Heart right ventricle (tissue), 16 donors: Measurements from ENCODE around the gene MGME1. TPM values are rescaled to one million over a fixed set of nuclear protein-coding genes. Genes with fewer than 3 reads are reported as not detected.
"Not testable (repeated sequence)": the region's sequence is repeated elsewhere in the genome, so short reads cannot be mapped to it uniquely, and the experiment has no call there.

Experiments
- ATAC-seq, 8 donors: fragments of 200-7000 bp; cut with Tn5 transposase; one replicate each; pipeline ENCODE4 v1.9.1; 2020; ENCODE audit warnings: mild to moderate bottlenecking in 8 of 8, moderate library complexity in 8 of 8, moderate number of reproducible peaks in 1 of 8
- DNase-seq, 2 donors: peaks; one replicate each; pipeline ENCODE4 v3.0.0-alpha.2; 2020
- H3K27ac ChIP-seq, 10 donors: fragments of 200-600 bp; sonication (generic) in 2 of 10; one replicate each; pipeline versions ENCODE4 v1.5.0 to v1.8.0; 2020 to 2022; ENCODE audit warnings: mild to moderate bottlenecking in 3 of 10
- H3K27me3 ChIP-seq, 7 donors: fragments of 200-600 bp; one replicate each; pipeline ENCODE4 v1.8.0; 2021 to 2022; ENCODE audit warnings: mild to moderate bottlenecking in 2 of 7
- H3K36me3 ChIP-seq, 9 donors: fragments of 200-600 bp; sonication (generic) in 1 of 9; one replicate each; pipeline versions ENCODE4 v1.5.0 to v1.8.0; 2020 to 2022; ENCODE audit warnings: mild to moderate bottlenecking in 2 of 9
- H3K4me1 ChIP-seq, 9 donors: fragments of 200-600 bp; sonication (generic) in 1 of 9; one replicate each; pipeline versions ENCODE4 v1.5.0 to v1.8.0; 2020 to 2022; ENCODE audit warnings: mild to moderate bottlenecking in 4 of 9
- H3K4me3 ChIP-seq, 10 donors: fragments of 200-600 bp; sonication (generic) in 2 of 10; one replicate each; pipeline versions ENCODE4 v1.5.0 to v1.8.0; 2020 to 2022; ENCODE audit warnings: mild to moderate bottlenecking in 7 of 10, moderate library complexity in 2 of 10
- H3K9me3 ChIP-seq, 11 donors: fragments of 200-600 bp in 10 of 11; sonication (generic) in 2 of 11; one replicate each; pipeline versions ENCODE4 v1.5.0 to v1.8.0; 2013 to 2022; ENCODE audit warnings: mild to moderate bottlenecking in 2 of 11, control low read depth in 1 of 11, moderate library complexity in 1 of 11
- CTCF ChIP-seq, 9 donors: fragments of 200-600 bp; sonication (generic) in 2 of 9; IDR thresholded peaks; one replicate each; pipeline versions ENCODE4 v1.5.0 to v1.8.0; 2021 to 2022; ENCODE audit warnings: antibody characterized with exemption in 9 of 9, mild to moderate bottlenecking in 5 of 9, moderate library complexity in 1 of 9
- WGBS, 2 donors: extraction: QIAGEN DNeasy Blood & Tissue Kit; methylation state at CpG; one replicate each; pipeline ENCODE4 v1.1.7; 2013; ENCODE audit warnings: inconsistent platforms in 1 of 2; 5-methylcytosine and 5-hydroxymethylcytosine counted together
- intact Hi-C, 10 donors: fragments of 100-400 bp; cut with DNase I; formaldehyde crosslinking; loops; one replicate each; pipeline versions ENCODE4 v1.11.1 to v1.14.2; 2022
- polyA plus RNA-seq, 2 donors: library from polyadenylated mRNA; stranded (reverse); fragments of 200-250 nt; gene quantifications; one replicate each; pipeline ENCODE4 v1.2.3, GENCODE V29; 2013
- total RNA-seq, 10 donors: library from RNA; stranded (reverse); fragmentation: NEBNext Ultra II Directional in 3 of 10; extraction: Animal tissue kit (Norgen Biotek cat#: 25700) in 3 of 10; gene quantifications; one replicate each; pipeline versions ENCODE4 v1.2.1 to v1.2.4, GENCODE V29; 2021 to 2023
- donor health status: Arrhythmogenic right ventricular cardiomyopathy.
- donor health status: ischemic (EF 13 %, LVEDD 7.1; RV severe dilation, severe dysfunction).
- donor health status: healthy with polysubstance abuse.
- donor health status: DM: no; HTN: yes; CAD: no.
- donor health status: DM: no; HTN: no; CAD: no.
- donor health status: ischemic (EF 25% LVEDD 6.9; RV normal size, moderate dysfunction).
- donor health status: ischemic (EF 25% LVEDD 5.7; RV mildly dilated, moderate dysfunction).
- donor health status: healthy.
- donor health status: DM: yes; HTN: yes; CAD: no.
- donor health status: Ischemic cardiomyopathy.
- donor health status: ischemic (EF 35%, LVEDD 5.7; RV mildly dilated, moderate dysfunction).
- donor health status: nonischemic (EF 11% LVEDD 7.7; RV severe dilation, severe dysfunction).
- donor health status: DM: yes; HTN: yes; CAD: no.
- donor health status: PGD.
- donor health status: ischemic (EF 29% LVEDD 5.4; RV normal size, mild dysfunction).
- donor health status: nonischemic (EF 23%, LVEDD 6.1; RV moderate dilation, normal function).

The MGME1 gene
- total and polyA plus RNA-seq, 12 donors, result 6.0 to 16.0 (median 12.9) TPM

- intact Hi-C loops, result no loop called here
- H3K4me3 ChIP-seq, result no peak overlapping the region
- peak overlapping the region in 1 of 10 donors; percentile 19 for H3K27ac ChIP-seq
- ATAC-seq, result no peak
- no peak for DNase-seq
- no peak for TF ChIP-seq CTCF (IDR thresholded peaks at IDR 0.05)
- H3K36me3 ChIP-seq, result peaks cover 0 to 59% (median 40%) of the 10 kb centered on the region in 9 donors
- H3K9me3 ChIP-seq, result no peaks in the 10 kb centered on the region
- peaks cover 0 to 57% (median 36%) of the 10 kb centered on the region in 9 donors for H3K4me1 ChIP-seq
- 76 to 78% methylated on average over 8 of the region's 8 CpGs for WGBS, 2 donors
- no peaks in the 10 kb centered on the region for H3K27me3 ChIP-seq
Measured at GRCh38 chr20:17956099-17956685, 12.6 kb upstream of the MGME1 start.

GRCh38 chr20:17957505-17958363 is 11.1 kb upstream of the MGME1 start:
- DNase-seq (no peak), ATAC-seq (no peak)
- no peaks in the 10 kb centered on the region for H3K9me3 ChIP-seq
- 71 to 75% methylated on average over 5 of the region's 5 CpGs for WGBS, 2 donors
- H3K4me1 ChIP-seq, result peaks cover 0 to 72% (median 52%) of the 10 kb centered on the region in 9 donors
- intact Hi-C loops, result no loop called here
- peaks cover 0 to 43% (median 24%) of the 10 kb centered on the region in 9 donors for H3K36me3 ChIP-seq
- no peaks in the 10 kb centered on the region for H3K27me3 ChIP-seq
- H3K4me3 ChIP-seq, result no peak overlapping the region
- H3K27ac ChIP-seq, result peak overlapping the region in 6 of 10 donors; percentile 11 to 97 (median 40)
- TF ChIP-seq CTCF (IDR thresholded peaks at IDR 0.05), result no peak

GRCh38 chr20:17958373-17959256 is 10.2 kb upstream of the MGME1 start:
- DNase-seq (no peak), ATAC-seq (peak in 2 of 8 donors; percentile 15 to 23)
- Histone ChIP-seq H3K27me3 (no peaks in the 10 kb centered on the region), H3K4me1 (peaks cover 0 to 81% (median 60%) of the 10 kb centered on the region in 9 donors), H3K27ac (peak overlapping the region in 8 of 10 donors; percentile 11 to 97 (median 48)), H3K4me3 (no peak overlapping the region), H3K36me3 (peaks cover 0 to 34% (median 17%) of the 10 kb centered on the region in 9 donors), H3K9me3 (no peaks in the 10 kb centered on the region)
- TF ChIP-seq CTCF (IDR thresholded peaks at IDR 0.05), result peak in 6 of 9 donors; percentile 20 to 59 (median 38)
- WGBS, 2 donors, result 31 to 36% methylated on average over 5 of the region's 5 CpGs
- intact Hi-C loops, result no loop called here

- H3K27ac ChIP-seq, result peak overlapping the region in 7 of 10 donors; percentile 31 to 97 (median 51)
Measured at GRCh38 chr20:17959257-17959627, 9.6 kb upstream of the MGME1 start.

GRCh38 chr20:17960400-17960885 is 8.4 kb upstream of the MGME1 start:
- WGBS, 2 donors, result 92 to 95% methylated on average over 16 of the region's 16 CpGs
- intact Hi-C loops, result loop anchor here in 1 of 10 donors (10.0 kb wide), 1 partner anchor 276 kb away; the partner anchor contains the start of gene RRBP1
- Histone ChIP-seq H3K27ac (peak overlapping the region in 7 of 10 donors; percentile 24 to 97 (median 43)), H3K36me3 (peaks cover 0 to 16% (median 0%) of the 10 kb centered on the region in 9 donors), H3K4me1 (peaks cover 0 to 98% (median 78%) of the 10 kb centered on the region in 9 donors), H3K4me3 (peak overlapping the region in 1 of 10 donors; percentile 5)
- not testable (repeated sequence) for DNase-seq, H3K9me3 ChIP-seq, H3K27me3 ChIP-seq, ATAC-seq

More at GRCh38 chr20:17959257-17959627, 9.6 kb upstream of the MGME1 start:
- DNase-seq (no peak), ATAC-seq (no peak)
- peaks cover 0 to 28% (median 10%) of the 10 kb centered on the region in 9 donors for H3K36me3 ChIP-seq
- H3K27me3 ChIP-seq, result no peaks in the 10 kb centered on the region
- peaks cover 0 to 86% (median 67%) of the 10 kb centered on the region in 9 donors for H3K4me1 ChIP-seq
- H3K4me3 ChIP-seq, result no peak overlapping the region
- H3K9me3 ChIP-seq, result no peaks in the 10 kb centered on the region
- no peak for TF ChIP-seq CTCF (IDR thresholded peaks at IDR 0.05)
- intact Hi-C loops, result no loop called here
- WGBS, 2 donors, result 82 to 84% methylated on average over 5 of the region's 5 CpGs
